GM23248 (cell line): ENCODE data around the gene FBXW7.

Source experiments
- EZH2 ChIP-seq: fragments of 200-600 bp; sonication (generic); IDR thresholded peaks from 2 replicates; pipeline ENCODE4 v1.6.1; 2018; ENCODE audit warnings: antibody characterized with exemption, mild to moderate bottlenecking; ENCODE audit not compliant: insufficient read depth, poor library complexity, severe bottlenecking
- EZH2phosphoT487 ChIP-seq: fragments of 200-600 bp; sonication (generic); IDR thresholded peaks from 2 replicates; pipeline ENCODE4 v1.6.1; 2018; ENCODE audit warnings: antibody characterized with exemption, moderate library complexity, mild to moderate bottlenecking, low read depth; ENCODE audit not compliant: insufficient read depth

GRCh38 chr4:152390216-152390615 is 145.7 kb downstream of the FBXW7 start:
- no peak for TF ChIP-seq EZH2
- no peak for TF ChIP-seq EZH2phosphoT487
